Activated T-cell treated with anti-CD3 and anti-CD28 coated beads for 24 hours (primary cell): ENCODE measurements around the gene PDE4C.
"Not testable (repeated sequence)": the region's sequence is repeated elsewhere in the genome, so short reads cannot be mapped to it uniquely, and the experiment has no call there.

Experiments
- DNase-seq: peaks from one replicate; pipeline ENCODE4 v3.0.0-alpha.2; 2020; ENCODE audit warnings: low read depth

The PDE4C gene

GRCh38 chr19:18223860-18224524 is 2.2 kb downstream of the PDE4C start:
- DNase-seq, result peak; percentile 20

DNA sequence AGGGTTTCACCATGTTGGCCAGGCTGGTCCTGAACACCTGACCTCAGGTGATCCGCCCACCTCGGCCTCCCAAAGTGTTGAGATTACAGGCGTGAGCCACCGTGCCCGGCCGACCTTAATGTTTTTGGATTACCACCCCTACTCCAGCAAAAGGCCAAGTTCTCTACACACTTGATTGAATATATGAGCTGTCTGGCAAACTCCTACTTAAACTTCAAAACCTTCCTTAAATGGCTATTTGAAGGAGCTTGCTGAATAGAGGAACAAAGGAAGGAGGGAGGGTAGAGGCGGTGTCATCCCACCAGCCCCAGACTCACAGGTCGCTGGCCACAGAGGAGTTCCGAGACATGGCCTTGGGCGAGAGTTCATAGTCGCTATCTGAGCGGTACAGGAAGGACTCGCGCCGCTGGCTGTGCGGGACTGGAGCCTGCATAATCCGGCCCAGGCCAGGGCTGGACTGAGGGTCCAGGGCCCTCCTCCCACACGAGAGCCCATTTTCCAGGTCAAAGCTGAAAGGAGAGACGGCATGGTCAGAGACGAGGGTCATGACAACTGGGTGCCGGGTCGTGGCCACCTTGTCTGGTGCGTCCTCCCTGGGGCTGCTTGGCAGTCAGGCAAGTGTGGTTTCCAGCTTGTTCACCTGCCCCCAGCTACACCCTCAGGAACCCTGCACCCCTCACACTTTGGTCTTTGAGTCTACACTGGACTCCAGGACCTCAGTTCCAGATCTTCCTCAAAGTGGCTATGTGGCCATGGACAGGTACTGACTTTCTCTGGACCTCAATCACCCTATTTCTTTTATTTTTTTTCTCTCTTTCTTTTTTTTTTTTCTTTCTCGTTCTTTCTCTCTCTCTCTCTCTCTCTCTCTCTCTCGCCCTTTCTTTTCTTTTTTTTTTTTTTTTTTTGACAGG is 4.2 kb downstream of the PDE4C start:
- no peak for DNase-seq

DNA sequence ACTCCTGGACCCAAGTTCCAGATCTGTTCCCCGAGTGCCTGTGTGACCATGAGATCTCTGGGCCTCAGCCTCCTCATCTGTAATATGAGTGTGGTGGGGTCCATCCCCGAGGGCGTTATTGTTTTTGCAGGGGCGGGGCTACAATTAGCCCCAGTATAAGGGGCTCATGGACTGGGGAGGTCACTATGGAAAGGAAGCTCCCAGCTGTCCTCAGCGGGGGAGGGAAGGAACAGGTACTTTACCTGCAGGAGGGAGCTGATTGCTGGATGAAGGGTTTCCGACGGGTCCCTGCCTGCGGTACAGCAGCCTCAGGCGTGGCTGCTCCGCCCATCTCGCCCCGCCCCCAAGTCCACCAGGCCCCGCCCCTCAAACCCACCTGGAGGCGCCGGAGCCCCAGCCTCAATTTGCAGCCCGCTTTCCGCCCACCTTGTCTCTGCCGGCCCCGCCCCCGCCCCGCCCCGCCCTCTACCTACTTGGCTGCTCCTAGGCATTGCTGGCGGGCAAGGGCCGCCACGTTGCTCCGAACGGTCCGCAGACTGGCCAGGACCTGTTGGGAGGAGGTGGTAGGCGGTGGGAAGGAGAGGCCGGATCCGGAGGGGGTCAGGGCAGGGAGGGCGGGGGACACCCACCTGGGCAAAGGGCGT is 5.5 kb downstream of the PDE4C start:
- DNase-seq, result no peak

DNA sequence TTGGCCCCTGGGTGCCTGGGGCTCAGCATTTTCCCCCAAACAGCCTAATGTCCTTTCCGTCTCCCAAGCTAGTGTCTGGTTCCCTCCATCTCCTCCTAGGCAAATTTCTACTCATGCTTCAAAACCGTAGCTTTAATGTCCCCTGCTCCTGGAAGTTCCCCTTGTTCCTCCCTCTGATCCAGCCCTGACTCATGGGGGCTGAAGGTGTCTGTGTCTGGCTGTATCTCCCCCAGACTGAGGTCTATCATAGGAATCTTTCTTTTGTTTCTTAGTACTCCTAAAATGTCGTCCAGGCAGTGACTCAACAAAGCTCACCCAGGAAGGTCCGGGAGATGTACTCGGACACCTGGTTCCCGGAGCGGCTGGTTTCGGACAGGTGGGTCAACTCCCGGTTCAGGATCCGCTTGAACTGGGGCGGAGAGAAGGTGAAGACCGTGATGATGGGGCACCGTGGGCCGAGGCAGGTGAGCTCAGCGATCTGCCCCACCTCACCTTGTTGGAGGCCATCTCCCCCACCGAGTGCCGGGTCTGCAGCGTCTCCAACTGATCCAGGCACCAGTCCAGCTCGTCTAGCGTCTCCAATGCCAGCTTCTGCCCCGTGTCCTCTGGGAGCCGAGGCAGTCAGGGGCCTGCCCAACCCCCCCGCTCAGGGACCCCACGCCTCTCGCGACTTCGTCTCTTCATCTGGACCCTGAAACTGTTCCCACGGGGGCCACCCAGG is 6.2 kb downstream of the PDE4C start:
- no peak for DNase-seq

DNA sequence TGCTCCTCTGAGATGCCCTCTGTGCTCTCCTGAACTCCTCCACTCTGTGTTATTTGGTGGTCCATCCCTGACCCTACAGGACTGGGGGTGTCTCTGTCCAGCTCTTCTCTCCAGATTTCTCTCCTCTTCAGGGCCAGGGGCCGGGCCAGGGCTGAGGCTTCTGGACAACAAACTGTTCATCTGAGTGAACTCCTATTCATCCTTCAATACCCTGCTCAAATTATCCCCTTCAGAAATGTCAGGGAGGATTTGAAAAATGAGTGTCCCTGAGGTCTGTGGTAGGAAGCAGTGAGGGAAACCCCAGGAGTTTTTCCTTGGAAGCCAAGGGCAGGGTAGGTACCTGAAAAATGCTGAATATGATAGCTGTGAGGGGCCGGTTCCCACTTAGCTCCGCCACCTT is 7.6 kb downstream of the PDE4C start:
- no peak for DNase-seq

- DNase-seq, result no peak
Observed at GRCh38 chr19:18218159-18218558, 8.1 kb downstream of the PDE4C start.

- no peak for DNase-seq
Observed at GRCh38 chr19:18216789-18217188, 9.4 kb downstream of the PDE4C start.

DNA sequence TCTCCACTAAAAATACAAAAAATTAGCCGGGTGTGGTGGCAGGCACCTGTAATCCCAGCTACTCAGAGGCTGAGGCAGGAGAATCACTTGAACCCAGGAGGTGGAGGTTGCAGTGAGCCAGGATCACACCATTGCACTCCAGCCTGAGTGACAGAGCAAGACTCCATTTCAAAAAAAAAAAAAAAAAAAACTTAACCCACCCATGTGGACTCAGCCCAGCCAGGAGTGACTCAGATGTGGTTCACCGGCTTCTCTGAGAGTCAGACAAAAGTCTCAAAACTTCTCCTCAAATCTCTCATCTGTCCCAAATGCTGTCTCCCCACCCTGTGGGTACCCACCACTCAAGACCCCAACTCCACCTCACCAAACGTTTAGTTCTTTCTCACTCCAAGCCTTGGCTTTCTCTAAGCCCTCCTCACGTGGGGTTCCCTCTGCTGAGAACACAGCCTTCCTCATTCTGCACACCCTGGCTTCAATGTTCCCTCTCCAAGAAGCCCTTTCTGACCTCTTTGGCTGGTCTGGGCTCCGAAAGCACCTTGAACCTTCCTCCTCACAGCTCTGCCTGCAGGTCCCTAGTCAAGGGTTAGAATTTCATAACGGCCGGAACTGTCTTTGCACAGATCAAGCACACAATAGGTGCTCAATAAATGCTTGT is 11.3 kb downstream of the PDE4C start:
- DNase-seq, result no peak

GRCh38 chr19:18211683-18212082 is 14.6 kb downstream of the PDE4C start:
- no peak for DNase-seq

DNA sequence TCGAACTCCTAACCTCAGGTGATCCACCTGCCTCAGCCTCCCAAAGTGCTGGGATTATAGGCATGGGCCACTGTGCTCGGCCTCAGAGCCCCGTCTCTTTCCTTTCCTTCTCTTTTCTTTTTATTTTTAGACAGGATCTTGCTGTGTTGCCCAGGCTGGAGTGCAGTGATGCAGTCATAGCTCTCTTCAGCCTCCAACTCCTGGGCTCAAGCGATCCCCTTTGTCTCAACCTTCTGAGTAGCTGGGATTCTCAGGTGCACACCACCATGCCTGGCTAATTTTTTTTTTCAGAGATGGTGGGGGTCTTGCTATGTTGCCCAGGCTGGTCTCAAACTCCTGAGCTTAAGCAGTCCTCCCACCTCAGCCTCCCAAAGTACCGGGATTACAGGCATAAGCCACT is 16.3 kb downstream of the PDE4C start:
- DNase-seq, result not testable (repeated sequence)

GRCh38 chr19:18208098-18208951 is 17.9 kb downstream of the PDE4C start:
- no peak for DNase-seq

GRCh38 chr19:18206018-18206417 is 20.2 kb downstream of the PDE4C start:
- DNase-seq, result no peak

DNA sequence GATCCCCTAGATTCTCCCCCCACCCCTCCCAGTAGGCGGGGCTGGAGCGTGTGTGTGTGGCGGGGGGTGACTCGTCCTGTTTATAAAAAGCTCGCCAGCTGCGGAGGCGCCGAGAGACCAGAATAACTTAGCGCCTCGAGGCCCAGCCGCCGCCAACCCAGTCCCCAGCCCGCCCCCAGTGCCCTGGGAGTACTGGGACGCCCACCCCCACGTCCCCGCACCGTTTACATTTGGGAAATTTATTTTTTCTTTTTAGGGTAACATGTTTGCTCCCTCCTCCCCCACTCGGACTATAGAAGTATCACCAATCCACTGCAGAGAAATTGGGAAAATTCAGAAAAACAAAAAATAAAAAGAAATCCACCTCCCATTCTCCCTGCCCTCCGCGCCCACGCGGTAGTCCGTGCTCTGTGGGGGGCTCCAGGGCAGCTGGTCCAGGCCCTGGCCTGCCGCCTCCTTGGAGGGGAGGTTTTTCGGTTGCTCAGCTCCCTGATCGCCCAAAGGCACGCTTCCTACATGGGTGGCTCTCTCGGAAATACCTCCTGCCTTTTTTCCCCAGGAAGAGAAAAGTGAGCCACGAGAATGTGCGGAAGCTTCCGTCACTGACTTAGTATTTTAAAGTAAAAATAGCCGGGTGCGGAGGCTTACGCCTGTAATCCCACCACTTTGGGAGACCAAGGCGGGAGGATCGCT is 20.9 kb downstream of the PDE4C start:
- DNase-seq, result no peak

GRCh38 chr19:18204394-18205199 is 21.6 kb downstream of the PDE4C start:
- DNase-seq, result no peak

DNA sequence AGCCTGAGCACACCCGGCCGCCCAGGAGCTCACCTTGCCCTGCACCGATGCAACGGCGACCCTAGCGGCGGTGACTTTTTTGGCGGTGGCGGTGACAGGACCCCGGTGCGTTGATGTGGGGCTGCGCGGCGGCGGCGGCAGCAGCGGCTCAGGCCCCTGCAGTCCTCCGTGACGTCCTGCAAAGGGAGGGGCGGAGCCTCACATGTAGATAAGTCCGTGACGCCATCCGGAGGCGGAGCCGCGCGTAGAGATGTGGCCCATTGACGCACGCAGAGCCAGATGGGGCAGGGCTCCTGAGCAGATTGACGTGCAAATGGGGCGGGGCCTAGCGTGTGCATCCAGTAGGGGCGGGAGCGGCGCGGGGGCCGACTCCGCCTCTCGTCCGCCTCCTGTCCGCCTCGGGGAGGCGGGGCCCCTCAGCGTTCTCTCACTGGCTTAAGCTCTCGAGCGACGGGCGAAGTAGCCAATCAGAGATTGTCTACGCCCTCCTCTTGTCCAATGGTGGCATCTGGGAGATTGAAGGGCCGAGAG is 22.3 kb downstream of the PDE4C start, which contains the start of gene RAB3A:
Gene RAB3A (minus strand): TSS at position 180 of the 531 bp plus-strand sequence. CDS start 1,302 bp downstream, outside the sequence.
- DNase-seq, result peak; percentile 99

- DNase-seq, result no peak
Observed at GRCh38 chr19:18203408-18203862, 22.8 kb downstream of the PDE4C start.

- DNase-seq, result no peak
Observed at GRCh38 chr19:18202778-18203407, 23.3 kb downstream of the PDE4C start.

- DNase-seq, result no peak
Observed at GRCh38 chr19:18202397-18202777, 23.9 kb downstream of the PDE4C start.
